Stimulated activated effector memory CD8-positive, alpha-beta T cell treated with anti-CD3 and anti-CD28 coated beads, Interleukin-12 subunit alpha, Interleukin-12 subunit beta, amount 100 ng/mL, for 72 hours (primary cell): ENCODE results near the gene EVA1A.

Source experiments
- ATAC-seq: fragments of 150-1000 bp; cut with Tn5 transposase; 2 replicates; pipeline ENCODE4 v1.10.0; 2021
- DNase-seq, 2 donors: peaks; one replicate each; pipeline ENCODE4 v3.0.0; 2021 to 2022; ENCODE audit warnings: low spot score in 2 of 2
- H3K27ac Mint-ChIP-seq: one replicate; pipeline ENCODE4 v1.8.0; 2022; ENCODE audit warnings: mild to moderate bottlenecking, mixed read lengths
- H3K36me3 Mint-ChIP-seq: one replicate; pipeline ENCODE4 v1.8.0; 2022; ENCODE audit warnings: mild to moderate bottlenecking, mixed read lengths
- H3K4me1 Mint-ChIP-seq: one replicate; pipeline ENCODE4 v1.8.0; 2022; ENCODE audit warnings: mixed read lengths
- H3K4me3 Mint-ChIP-seq: one replicate; pipeline ENCODE4 v1.8.0; 2022; ENCODE audit warnings: mild to moderate bottlenecking, mixed read lengths
- H3K9me3 Mint-ChIP-seq: one replicate; pipeline ENCODE4 v1.8.0; 2022; ENCODE audit warnings: mixed read lengths

The EVA1A gene

GRCh38 chr2:75523313-75524275 lies 37.1 kb downstream of the EVA1A start:
- ATAC-seq = peak; percentile 40
- H3K27ac Mint-ChIP-seq = no peak overlapping the region
- no peaks in the 10 kb centered on the region for H3K9me3 Mint-ChIP-seq
- DNase-seq = no peak
- no peaks in the 10 kb centered on the region for H3K36me3 Mint-ChIP-seq
- no peak overlapping the region for H3K4me3 Mint-ChIP-seq
- H3K4me1 Mint-ChIP-seq = no peaks in the 10 kb centered on the region

DNA sequence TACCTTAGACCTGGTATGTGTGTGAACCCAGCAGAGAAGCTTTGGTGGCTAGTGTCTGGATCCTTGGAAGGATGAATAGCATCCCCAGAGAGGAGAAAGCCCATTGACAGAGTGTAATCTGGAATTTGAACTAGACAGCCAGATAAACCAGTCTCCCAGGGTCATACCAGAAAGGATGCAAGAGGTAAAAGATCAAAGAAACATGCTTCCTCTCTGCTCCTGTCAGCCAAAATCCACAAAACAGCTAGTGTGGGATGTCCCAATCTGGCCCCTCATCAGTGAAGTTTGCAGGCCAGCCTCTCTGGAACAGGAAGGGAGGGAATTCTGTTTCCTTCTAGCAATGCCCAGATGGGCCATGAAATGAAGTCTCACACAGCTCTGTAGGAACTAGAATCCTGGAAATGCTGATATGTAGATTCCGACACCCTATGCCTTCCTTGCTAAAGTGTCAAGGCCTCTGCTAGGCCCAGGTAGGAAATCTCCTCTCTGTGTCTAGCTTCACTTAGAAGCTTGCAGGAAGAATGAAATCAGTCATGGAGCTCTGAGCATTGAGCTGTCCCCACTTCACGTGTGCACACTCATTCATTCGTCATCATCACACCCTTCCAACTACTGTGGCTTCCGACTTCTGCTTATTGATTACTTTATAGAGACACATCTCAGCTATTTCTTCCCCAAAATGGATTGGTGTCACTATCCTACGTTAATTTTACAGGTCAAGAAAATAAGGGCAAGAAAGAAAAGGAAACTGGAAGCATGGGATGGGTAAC lies 38.0 kb downstream of the EVA1A start:
- Mint-ChIP-seq H3K36me3 (no peaks in the 10 kb centered on the region), H3K9me3 (no peaks in the 10 kb centered on the region), H3K4me1 (no peaks in the 10 kb centered on the region), H3K4me3 (no peak overlapping the region), H3K27ac (no peak overlapping the region)
- DNase-seq (no peak), ATAC-seq (no peak)

- H3K9me3 Mint-ChIP-seq = no peaks in the 10 kb centered on the region
- no peak overlapping the region for H3K27ac Mint-ChIP-seq
- DNase-seq (no peak), ATAC-seq (no peak)
- H3K4me1 Mint-ChIP-seq = no peaks in the 10 kb centered on the region
- H3K4me3 Mint-ChIP-seq = no peak overlapping the region
- no peaks in the 10 kb centered on the region for H3K36me3 Mint-ChIP-seq
Observed at GRCh38 chr2:75521225-75521872, 39.4 kb downstream of the EVA1A start.

DNA sequence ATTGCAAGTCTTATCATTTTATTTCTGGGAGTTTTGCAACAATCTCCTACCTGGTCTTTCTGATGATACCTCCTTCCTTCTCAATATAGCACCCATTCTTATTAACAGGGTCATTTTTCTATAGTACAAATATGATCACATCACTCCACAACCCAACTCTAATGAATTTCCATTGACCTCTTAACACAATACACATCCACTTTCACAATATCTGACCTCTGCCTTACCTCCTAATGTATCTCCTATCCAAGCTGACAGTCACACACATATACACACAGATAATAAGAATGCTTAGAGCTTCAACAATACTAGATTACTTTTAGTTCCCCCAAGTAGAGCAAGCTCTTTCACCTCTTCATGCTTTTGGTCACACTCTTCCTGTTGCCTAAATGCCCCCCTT lies 40.9 kb downstream of the EVA1A start:
- Mint-ChIP-seq H3K36me3 (no peaks in the 10 kb centered on the region), H3K9me3 (no peaks in the 10 kb centered on the region), H3K4me1 (no peaks in the 10 kb centered on the region), H3K4me3 (no peak overlapping the region), H3K27ac (no peak overlapping the region)
- no peak for ATAC-seq
- no peak for DNase-seq

DNA sequence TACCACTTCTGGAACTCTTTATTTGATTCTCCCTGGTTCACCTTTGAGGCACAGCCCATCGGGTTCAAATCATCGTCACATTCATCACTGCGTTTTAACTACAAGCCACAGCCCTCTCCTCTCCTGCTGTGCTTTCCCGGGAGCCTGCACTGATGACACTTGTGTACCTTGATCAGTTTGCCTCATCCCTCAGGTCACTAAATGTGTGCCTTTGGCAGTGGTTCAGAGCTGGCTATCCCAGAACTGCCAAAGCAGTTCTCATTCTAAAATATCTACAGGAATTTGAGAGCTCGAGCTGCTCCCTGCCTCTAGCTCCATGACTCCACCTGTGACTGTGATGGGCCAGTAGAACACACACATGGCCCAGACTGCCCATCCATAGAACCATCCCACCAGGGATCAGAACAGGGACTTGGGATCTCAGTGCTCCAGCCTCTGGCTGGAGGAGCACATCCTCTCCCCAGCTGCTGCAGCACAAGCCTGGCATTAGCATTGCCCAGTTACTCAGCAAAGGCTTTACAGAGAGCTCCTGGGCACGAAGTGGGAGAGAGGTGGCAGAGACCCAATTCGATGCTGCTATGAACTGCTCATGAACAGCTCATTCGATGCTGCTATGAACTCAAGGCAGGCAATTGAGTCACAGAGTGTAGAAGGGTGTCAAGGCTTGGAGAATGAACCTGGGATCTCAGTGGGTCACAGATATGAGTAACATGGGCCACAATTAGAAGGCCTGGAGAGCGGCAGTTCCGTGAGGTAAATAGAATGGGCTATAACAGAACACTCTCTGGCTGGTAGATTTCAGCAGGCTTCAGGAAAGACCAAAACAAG lies 41.9 kb downstream of the EVA1A start:
- no peaks in the 10 kb centered on the region for H3K9me3 Mint-ChIP-seq
- DNase-seq (no peak), ATAC-seq (no peak)
- no peaks in the 10 kb centered on the region for H3K4me1 Mint-ChIP-seq
- H3K4me3 Mint-ChIP-seq = no peak overlapping the region
- H3K27ac Mint-ChIP-seq = no peak overlapping the region
- no peaks in the 10 kb centered on the region for H3K36me3 Mint-ChIP-seq

- ATAC-seq (no peak), DNase-seq (no peak)
- no peak overlapping the region for H3K27ac Mint-ChIP-seq
- H3K4me1 Mint-ChIP-seq = no peaks in the 10 kb centered on the region
- no peak overlapping the region for H3K4me3 Mint-ChIP-seq
- H3K36me3 Mint-ChIP-seq = no peaks in the 10 kb centered on the region
- peaks cover 2% of the 10 kb centered on the region for H3K9me3 Mint-ChIP-seq
Observed at GRCh38 chr2:75517547-75518230, 43.0 kb downstream of the EVA1A start.

GRCh38 chr2:75516378-75517360 lies 44.1 kb downstream of the EVA1A start:
- H3K27ac Mint-ChIP-seq = no peak overlapping the region
- H3K9me3 Mint-ChIP-seq = peaks cover 6% of the 10 kb centered on the region
- H3K4me3 Mint-ChIP-seq = no peak overlapping the region
- no peaks in the 10 kb centered on the region for H3K36me3 Mint-ChIP-seq
- no peak for DNase-seq
- ATAC-seq = no peak
- H3K4me1 Mint-ChIP-seq = no peaks in the 10 kb centered on the region

- no peak for ATAC-seq
- peaks cover 6% of the 10 kb centered on the region for H3K9me3 Mint-ChIP-seq
- no peak overlapping the region for H3K27ac Mint-ChIP-seq
- no peak overlapping the region for H3K4me3 Mint-ChIP-seq
- H3K4me1 Mint-ChIP-seq = no peaks in the 10 kb centered on the region
- no peak for DNase-seq
- H3K36me3 Mint-ChIP-seq = no peaks in the 10 kb centered on the region
Observed at GRCh38 chr2:75515584-75516368, 45.0 kb downstream of the EVA1A start.

DNA sequence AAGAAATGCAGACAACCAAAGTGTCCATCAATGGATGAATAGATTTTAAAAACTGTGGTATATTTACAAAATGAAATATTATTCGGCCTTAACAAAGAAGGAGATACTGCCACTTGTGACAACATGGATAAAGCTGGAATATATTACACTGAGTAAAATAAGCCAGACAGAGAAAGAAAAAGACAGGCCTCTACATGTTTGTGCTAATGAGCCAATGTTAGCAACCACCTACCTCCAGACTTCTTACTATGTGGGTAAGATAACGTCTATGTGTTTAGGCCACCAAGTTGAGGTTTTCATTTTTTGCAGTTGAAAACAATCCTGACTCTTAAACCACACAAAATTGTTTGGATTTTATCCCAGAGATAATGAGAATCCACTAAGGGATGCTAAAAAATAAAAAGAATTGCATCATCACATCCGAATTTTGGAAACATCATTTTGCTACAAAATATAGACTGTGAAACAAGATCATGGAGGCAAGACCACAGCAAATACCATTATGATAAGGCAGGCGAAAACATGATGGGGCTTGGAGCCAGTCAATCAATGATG lies 47.0 kb downstream of the EVA1A start:
- no peak overlapping the region for H3K27ac Mint-ChIP-seq
- H3K4me3 Mint-ChIP-seq = no peak overlapping the region
- no peaks in the 10 kb centered on the region for H3K4me1 Mint-ChIP-seq
- no peaks in the 10 kb centered on the region for H3K36me3 Mint-ChIP-seq
- peaks cover 8% of the 10 kb centered on the region for H3K9me3 Mint-ChIP-seq
- DNase-seq (no peak), ATAC-seq (no peak)

DNA sequence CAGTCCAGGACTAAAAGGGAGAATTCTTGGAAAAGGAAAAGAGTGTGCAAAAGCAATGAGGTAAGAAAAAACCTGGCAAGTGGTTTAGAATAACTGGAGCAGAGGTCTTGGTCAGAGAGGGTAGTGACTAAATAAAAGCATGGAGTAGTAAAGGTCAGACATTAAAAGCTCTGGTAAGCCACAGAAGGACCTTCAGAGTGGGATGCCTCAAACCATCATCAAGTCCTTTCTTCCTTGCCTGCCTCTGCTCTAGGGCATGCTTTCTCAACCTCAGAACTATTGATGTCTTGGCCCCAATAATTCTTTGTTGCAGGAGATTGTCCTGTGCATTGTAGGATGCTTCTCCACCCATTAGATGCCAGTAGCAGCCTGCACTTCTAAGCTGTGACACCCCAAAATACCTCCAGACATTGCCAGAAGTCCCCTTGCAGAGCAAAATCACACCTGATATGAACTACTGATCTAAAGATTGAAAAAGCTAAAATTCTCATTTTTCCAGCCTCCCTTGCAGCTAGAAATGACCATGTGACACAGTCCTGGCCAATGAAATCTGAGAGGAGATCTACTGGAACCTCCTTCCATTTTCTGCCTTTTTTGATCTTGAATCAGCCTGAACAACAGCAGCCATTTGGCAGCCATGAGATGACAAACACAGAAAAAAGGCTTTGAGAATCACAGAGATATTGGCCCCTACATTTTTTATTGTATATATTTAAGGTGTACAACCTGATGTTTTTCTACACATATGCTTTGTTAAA lies 48.1 kb downstream of the EVA1A start:
- Mint-ChIP-seq H3K4me3 (no peak overlapping the region), H3K36me3 (no peaks in the 10 kb centered on the region), H3K9me3 (peaks cover 11% of the 10 kb centered on the region), H3K4me1 (no peaks in the 10 kb centered on the region), H3K27ac (no peak overlapping the region)
- DNase-seq (no peak), ATAC-seq (no peak)

- Mint-ChIP-seq H3K4me1 (no peaks in the 10 kb centered on the region), H3K4me3 (no peak overlapping the region), H3K27ac (no peak overlapping the region), H3K36me3 (no peaks in the 10 kb centered on the region), H3K9me3 (peaks cover 5% of the 10 kb centered on the region)
- ATAC-seq (no peak), DNase-seq (no peak)
Observed at GRCh38 chr2:75506101-75506697, 54.5 kb downstream of the EVA1A start.

DNA sequence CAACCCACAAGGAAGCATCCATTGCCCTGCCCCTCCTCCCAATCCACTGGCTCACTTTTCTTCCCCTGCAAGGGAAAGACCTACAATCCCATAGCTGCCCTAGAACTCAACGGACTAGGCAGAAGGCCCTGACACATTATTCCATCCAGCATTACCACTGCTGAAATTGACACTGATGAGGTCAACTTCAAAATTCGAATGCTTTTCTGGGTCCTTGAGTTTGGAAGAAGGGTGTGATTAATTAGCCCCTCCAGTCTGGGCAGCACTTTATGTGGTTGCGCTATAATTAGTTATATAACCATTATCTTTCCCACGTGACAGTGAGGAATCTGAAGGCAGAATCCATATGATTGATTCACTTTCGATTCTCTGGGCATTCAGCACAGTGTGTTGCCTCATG lies 55.7 kb downstream of the EVA1A start:
- Mint-ChIP-seq H3K36me3 (no peaks in the 10 kb centered on the region), H3K4me1 (no peaks in the 10 kb centered on the region), H3K27ac (no peak overlapping the region), H3K4me3 (no peak overlapping the region), H3K9me3 (peaks cover 5% of the 10 kb centered on the region)
- no peak for ATAC-seq
- no peak for DNase-seq
